HepG2 (cell line): ENCODE results near the gene ZNF223. TPM values are rescaled to one million over a fixed set of nuclear protein-coding genes. Genes with fewer than 3 reads are reported as not detected.

ENCODE experiments used
- ATAC-seq: fragments of 200-7000 bp; cut with Tn5 transposase; 3 replicates; pipeline ENCODE4 v1.9.1; 2020; ENCODE audit warnings: mild to moderate bottlenecking, moderate library complexity
- BruUV-seq: library from RNA; stranded (reverse); fragments of 400-500 nt; replicated peaks from 2 replicates; lab custom pipeline; 2021; lab: Mats Ljungman, UMichigan
- CTCF ChIA-PET: fragments of 300-600 bp; formaldehyde crosslinking; extraction: SDS; loops from one replicate; lab custom pipeline; 2021; ENCODE audit warnings: low total read pairs, inconsistent platforms, low intra/inter-chr PET ratio; lab: Yijun Ruan, JAX
- POLR2A ChIA-PET: fragments of 350-600 bp; sonication (Branson Sonifier 250); formaldehyde crosslinking; loops from one replicate; lab custom pipeline; 2020; ENCODE audit warnings: antibody characterized with exemption, inconsistent platforms; lab: Yijun Ruan, JAX
- DNase-seq: peaks from one replicate; pipeline ENCODE4 v3.0.0-alpha.2; 2015; ENCODE audit warnings: low spot score
- FAIRE-seq: peaks from 3 replicates; lab custom pipeline; 2011; peaks lifted over from hg19 to GRCh38; lab: Jason Lieb, UNC
- H2AFZ ChIP-seq: one replicate; pipeline ENCODE4 v1.6.1; 2011; ENCODE audit warnings: low read length, inconsistent platforms
- H3K27ac ChIP-seq: fragments of 300-600 bp; 3 replicates; pipeline ENCODE4 v1.8.0; 2011; ENCODE audit warnings: mixed run types, mild to moderate bottlenecking, mixed read lengths, low read length, inconsistent platforms; ENCODE audit not compliant: insufficient read depth; ENCODE audit errors: extremely low read length
- H3K27me3 ChIP-seq, 2 experiments: fragments of 200-600 bp in 1 of 2; 2 replicates in 1 of 2; 3 replicates in 1 of 2; pipeline versions ENCODE4 v1.6.0 to v1.8.0; 2011; ENCODE audit warnings: low read length in 2 of 2, mild to moderate bottlenecking in 2 of 2, moderate library complexity in 2 of 2, inconsistent platforms in 1 of 2; ENCODE audit not compliant: insufficient read depth in 2 of 2, control insufficient read depth in 1 of 2
- H3K36me3 ChIP-seq, 2 experiments: fragments of 200-600 bp in 1 of 2; replicated peaks in 1 of 2; 2 replicates in 1 of 2; 3 replicates in 1 of 2; pipeline versions ENCODE4 v1.5.1 to v1.8.0; 2011; ENCODE audit warnings: low read length in 2 of 2, inconsistent platforms in 1 of 2; ENCODE audit not compliant: insufficient read depth in 2 of 2, control insufficient read depth in 1 of 2
- H3K4me1 ChIP-seq: 2 replicates; pipeline ENCODE4 v1.5.1; 2012; ENCODE audit warnings: low read length, inconsistent platforms; ENCODE audit not compliant: insufficient read depth
- H3K4me2 ChIP-seq: 2 replicates; pipeline ENCODE4 v1.6.0; 2011; ENCODE audit warnings: low read depth, low read length, inconsistent platforms
- H3K4me3 ChIP-seq, 3 experiments: fragments of 200-600 bp in 1 of 3; sonication (generic), shearing (Covaris generic) in 1 of 3; replicated peaks in 1 of 3; 2 replicates each; pipeline ENCODE4 v1.5.1; 2011 to 2016; ENCODE audit warnings: low read length in 3 of 3, inconsistent platforms in 2 of 3, low read depth in 2 of 3, mild to moderate bottlenecking in 2 of 3, control low read depth in 1 of 3, mixed read lengths in 1 of 3; ENCODE audit not compliant: insufficient read depth in 1 of 3
- H3K79me2 ChIP-seq: one replicate; pipeline ENCODE4 v1.6.1; 2011; ENCODE audit warnings: low read length, inconsistent platforms; ENCODE audit not compliant: insufficient read depth
- H3K9ac ChIP-seq: 2 replicates; pipeline ENCODE4 v1.6.0; 2011; ENCODE audit warnings: mild to moderate bottlenecking, low read depth, low read length, inconsistent platforms; ENCODE audit not compliant: insufficient read depth
- H3K9me3 ChIP-seq: 2 replicates; pipeline ENCODE4 v1.5.1; 2012; ENCODE audit warnings: mild to moderate bottlenecking, low read length
- H4K20me1 ChIP-seq: 2 replicates; pipeline ENCODE4 v1.6.0; 2011; ENCODE audit warnings: inconsistent platforms, mild to moderate bottlenecking, low read length, moderate library complexity; ENCODE audit not compliant: insufficient read depth
- BRF2 ChIP-seq: sonication (generic); formaldehyde crosslinking; IDR thresholded peaks from 2 replicates; pipeline ENCODE4 v1.8.1; 2022; ENCODE audit warnings: mild to moderate bottlenecking, missing genetic modification reagents
- CENPT ChIP-seq: sonication (generic); formaldehyde crosslinking; IDR thresholded peaks from 2 replicates; pipeline ENCODE4 v1.8.0; 2022; ENCODE audit warnings: low read depth, mild to moderate bottlenecking, moderate library complexity, missing genetic modification reagents
- HNF1B ChIP-seq: sonication (generic); formaldehyde crosslinking; IDR thresholded peaks from 2 replicates; pipeline ENCODE4 v1.5.1; 2020; ENCODE audit warnings: mild to moderate bottlenecking, moderate library complexity, missing genetic modification reagents
- HOXA5 ChIP-seq: sonication (generic); formaldehyde crosslinking; IDR thresholded peaks from 2 replicates; pipeline ENCODE4 v1.4.0; 2020; ENCODE audit warnings: missing genetic modification reagents
- KDM5B ChIP-seq: sonication (generic); formaldehyde crosslinking; IDR thresholded peaks from 2 replicates; pipeline ENCODE4 v1.4.0; 2020; ENCODE audit warnings: missing genetic modification reagents, mild to moderate bottlenecking, borderline replicate concordance
- KLF9 ChIP-seq: IDR thresholded peaks from 2 replicates; pipeline ENCODE4 v1.6.1; 2016; ENCODE audit warnings: low read depth
- MAZ ChIP-seq, 2 experiments: sonication (generic) in 1 of 2; formaldehyde crosslinking in 1 of 2; IDR thresholded peaks; 2 replicates each; pipeline versions ENCODE4 v1.5.0 to v1.6.1; 2012 to 2020; ENCODE audit warnings: low read depth in 2 of 2, mild to moderate bottlenecking in 2 of 2, borderline replicate concordance in 1 of 2, improper control_type of control experiment in 1 of 2, low read length in 1 of 2, missing genetic modification reagents in 1 of 2, moderate library complexity in 1 of 2
- NBN ChIP-seq: fragments of 450-650 bp; conservative IDR thresholded peaks from 2 replicates; pipeline ENCODE4 v1.6.1; 2017
- NKX3-1 ChIP-seq: sonication (generic); formaldehyde crosslinking; IDR thresholded peaks from 2 replicates; pipeline ENCODE4 v1.5.0; 2020; ENCODE audit warnings: missing genetic modification reagents
- SP4 ChIP-seq: sonication (generic); formaldehyde crosslinking; IDR thresholded peaks from 2 replicates; pipeline ENCODE4 v1.8.1; 2023; ENCODE audit warnings: mild to moderate bottlenecking, missing genetic modification reagents
- STAT5B ChIP-seq: sonication (generic); formaldehyde crosslinking; IDR thresholded peaks from 2 replicates; pipeline ENCODE4 v1.4.0; 2020; ENCODE audit warnings: missing genetic modification reagents
- TARDBP ChIP-seq: sonication (generic); formaldehyde crosslinking; IDR thresholded peaks from 2 replicates; pipeline ENCODE4 v1.8.0; 2022; ENCODE audit warnings: mild to moderate bottlenecking, missing genetic modification reagents
- TRIM22 ChIP-seq: fragments of 450-650 bp; IDR thresholded peaks from 2 replicates; pipeline ENCODE4 v1.6.1; 2017
- U2AF1 ChIP-seq: fragments of 200-400 bp; formaldehyde crosslinking; optimal IDR thresholded peaks from 2 replicates; pipeline ENCODE3; 2017; ENCODE audit warnings: mild to moderate bottlenecking, low read depth, low read length
- ZBTB20 ChIP-seq: sonication (generic); formaldehyde crosslinking; IDR thresholded peaks from 2 replicates; pipeline ENCODE4 v1.8.1; 2023; ENCODE audit warnings: missing genetic modification reagents, low read depth, mild to moderate bottlenecking, borderline replicate concordance
- ZFP1 ChIP-seq: IDR thresholded peaks from 2 replicates; pipeline ENCODE4 v1.6.1; 2016
- ZMAT3 ChIP-seq: sonication (generic); formaldehyde crosslinking; conservative IDR thresholded peaks from 2 replicates; pipeline ENCODE4 v1.7.0; 2021; ENCODE audit warnings: missing genetic modification reagents
- ZNF138 ChIP-seq: sonication (generic); formaldehyde crosslinking; IDR thresholded peaks from 2 replicates; pipeline ENCODE4 v1.5.0; 2020; ENCODE audit warnings: mild to moderate bottlenecking, low read depth, missing genetic modification reagents
- ZSCAN20 ChIP-seq: sonication (generic); formaldehyde crosslinking; IDR thresholded peaks from 2 replicates; pipeline ENCODE4 v1.4.0; 2020; ENCODE audit warnings: missing genetic modification reagents, mild to moderate bottlenecking, borderline replicate concordance
- ZSCAN5A ChIP-seq: sonication (generic); formaldehyde crosslinking; IDR thresholded peaks from 2 replicates; pipeline ENCODE4 v1.8.0; 2022; ENCODE audit warnings: mild to moderate bottlenecking, missing genetic modification reagents, borderline replicate concordance
- WGBS: methylation state at CpG from one replicate; pipeline ENCODE4 v1.1.6; 2017; ENCODE audit warnings: low lambda C conversion rate; 5-methylcytosine and 5-hydroxymethylcytosine counted together
- in situ Hi-C: cut with HindIII; loops from 2 replicates; pipeline ENCODE4 v1.10.0; 2017; ENCODE audit warnings: low pct_unique_long_range_greater_than_20kb; ENCODE audit not compliant: extremely low pct_ligation_motif_present
- intact Hi-C: fragments of 100-400 bp; cut with micrococcal nuclease; formaldehyde crosslinking; loops from one replicate; pipeline ENCODE4 v1.10.0; 2022; ENCODE audit not compliant: unreplicated experiment
- polyA plus RNA-seq, 8 experiments: library from polyadenylated mRNA; depleted of rRNA in 3 of 8; stranded (reverse) in 7 of 8; unstranded in 1 of 8; fragments of >200 nt; fragmentation: Illumina TruSeq in 4 of 8; extraction: Trizol in 4 of 8; gene quantifications; 2 replicates each; pipeline versions ENCODE4 v1.2.1 to v1.2.3, GENCODE V29; 2011 to 2016; ENCODE audit warnings: low read depth in 4 of 8, missing spikeins in 1 of 8, mixed read lengths in 1 of 8; ENCODE audit not compliant: insufficient read depth in 1 of 8
- total RNA-seq, 5 experiments: library from RNA; depleted of rRNA; stranded (reverse); fragments of >200 nt; fragmentation: Illumina TruSeq; extraction: Trizol; gene quantifications; 2 replicates each; pipeline ENCODE4 v1.2.3, GENCODE V29; 2016; ENCODE audit warnings: low read depth in 1 of 5

The ZNF223 gene
- total and polyA plus RNA-seq, 2 of the 13 experiments (the other 11 are each of a cell fraction or from before 2014, with no cell fraction given): 2.0 to 4.8 TPM

GRCh38 chr19:44066305-44066704 is 14.5 kb downstream of the ZNF223 start (continued):
- no peak for TF ChIP-seq MAZ (IDR thresholded peaks at IDR 0.05; ENCODE audit: borderline replicate concordance, low read depth, low read length)
- no peak for TF ChIP-seq MAZ (CRISPR knock-in tag; IDR thresholded peaks at IDR 0.05; ENCODE audit: low read depth)
- TF ChIP-seq NKX3-1 (CRISPR knock-in tag): no peak
- TF ChIP-seq ZSCAN5A (CRISPR knock-in tag): no peak
- no peak for TF ChIP-seq STAT5B (CRISPR knock-in tag)
- no peak for TF ChIP-seq ZFP1 (CRISPR knock-in tag)
- no peak for TF ChIP-seq ZBTB20 (CRISPR knock-in tag)
- no peak for TF ChIP-seq ZNF138 (CRISPR knock-in tag)

GRCh38 chr19:44069415-44069814 is 17.6 kb downstream of the ZNF223 start:
- 96% methylated on average over 1 of the region's 1 CpG for WGBS
- no peaks in the 10 kb centered on the region for H3K79me2 ChIP-seq
- no peak for FAIRE-seq
- peaks cover 0 to 3% of the 10 kb centered on the region in 2 experiments; a peak in 1 of 5 replicates for H3K36me3 ChIP-seq
- peaks cover 28% of the 10 kb centered on the region for H3K4me1 ChIP-seq
- no peak overlapping the region for H3K27ac ChIP-seq
- no peak overlapping the region for H3K4me3 ChIP-seq
- no peaks in the 10 kb centered on the region for H4K20me1 ChIP-seq
- ChIA-PET CTCF (no interaction called here), POLR2A (no interaction called here)
- no peaks in the 10 kb centered on the region; a peak in 1 of 5 replicates for H3K27me3 ChIP-seq
- intact Hi-C loops: no loop called here
- BruUV-seq: no TSS peak
- no peak overlapping the region for H2AFZ ChIP-seq
- H3K9ac ChIP-seq: no peak overlapping the region
- H3K4me2 ChIP-seq: no peak overlapping the region
- no peaks in the 10 kb centered on the region for H3K9me3 ChIP-seq
- in situ Hi-C loops: no loop called here
- no peak for DNase-seq
- no peak for ATAC-seq
- TF ChIP-seq HOXA5 (CRISPR knock-in tag): no peak
- no peak for TF ChIP-seq SP4 (CRISPR knock-in tag)
- no peak for TF ChIP-seq KDM5B (CRISPR knock-in tag)
- no peak for TF ChIP-seq ZSCAN20 (CRISPR knock-in tag)
- no peak for TF ChIP-seq CENPT
- TF ChIP-seq ZMAT3: no peak
- TF ChIP-seq BRF2 (CRISPR knock-in tag): no peak
- no peak for TF ChIP-seq TRIM22
- no peak for TF ChIP-seq TARDBP (CRISPR knock-in tag)
- TF ChIP-seq NBN: no peak
- TF ChIP-seq KLF9 (CRISPR knock-in tag): no peak
- no peak for TF ChIP-seq U2AF1
- TF ChIP-seq HNF1B (CRISPR knock-in tag): no peak
